SK-N-MC (cell line): Measurements from ENCODE around the gene KCTD6.

ENCODE experiments used
- DNase-seq: peaks from one replicate; pipeline ENCODE4 v3.0.0-alpha.2; 2011; ENCODE audit warnings: low read depth, low spot score
- H3K27ac ChIP-seq: fragments of 200-600 bp; sonication (generic); 2 replicates; pipeline ENCODE4 v1.5.1; 2016; ENCODE audit warnings: mixed run types
- H3K36me3 ChIP-seq: fragments of 200-600 bp; sonication (generic); 2 replicates; pipeline ENCODE4 v1.6.1; 2017; ENCODE audit warnings: antibody characterized with exemption, low read length, mixed read lengths; ENCODE audit not compliant: insufficient read depth
- H3K4me3 ChIP-seq: fragments of 200-600 bp; sonication (generic); 2 replicates; pipeline ENCODE4 v1.5.1; 2016
- H3K9ac ChIP-seq: fragments of 200-600 bp; sonication (generic); 2 replicates; pipeline ENCODE4 v1.8.0; 2017; ENCODE audit warnings: mixed run types, mixed read lengths; ENCODE audit not compliant: insufficient read length
- H3K9me3 ChIP-seq: fragments of 200-600 bp; sonication (generic); 2 replicates; pipeline ENCODE4 v1.6.1; 2017; ENCODE audit warnings: low read depth, mild to moderate bottlenecking, antibody characterized with exemption, low read length, moderate library complexity, mixed read lengths
- EZH2 ChIP-seq: fragments of 200-600 bp; sonication (generic); IDR thresholded peaks from one replicate; pipeline ENCODE4 v1.6.1; 2017; ENCODE audit warnings: antibody characterized with exemption
- FOXP2 ChIP-seq: optimal IDR thresholded peaks from 2 replicates; pipeline ENCODE3; 2011; ENCODE audit warnings: mild to moderate bottlenecking, moderate library complexity; ENCODE audit not compliant: insufficient read depth; ENCODE audit errors: extremely low read length, control extremely low read depth
- POLR2AphosphoS5 ChIP-seq: IDR thresholded peaks from 2 replicates; pipeline ENCODE4 v1.6.1; 2012; ENCODE audit warnings: mild to moderate bottlenecking, low read depth, low read length, borderline replicate concordance

The KCTD6 gene

DNA sequence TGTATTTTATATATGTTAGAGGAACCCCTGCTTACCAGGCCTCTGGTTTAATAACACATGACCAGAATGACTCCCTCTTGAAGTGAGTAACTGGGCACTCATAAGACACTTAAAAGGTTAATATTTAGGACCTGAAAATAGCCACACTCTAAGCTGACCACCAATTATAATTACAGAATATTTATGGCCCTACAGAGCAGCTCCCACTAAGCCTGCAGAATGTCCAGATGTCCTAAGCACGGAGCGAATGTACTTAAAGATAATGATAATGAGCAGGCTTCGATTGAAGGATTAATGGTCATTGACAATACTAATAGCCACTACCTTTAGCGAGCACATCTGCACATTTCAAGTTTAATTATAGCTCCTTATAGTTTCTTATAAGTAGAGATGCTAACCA is 22.8 kb upstream of the KCTD6 start:
- no peak for DNase-seq
- Histone ChIP-seq H3K9ac (no peak overlapping the region), H3K36me3 (no peaks in the 10 kb centered on the region), H3K4me3 (no peak overlapping the region), H3K27ac (no peak overlapping the region), H3K9me3 (no peaks in the 10 kb centered on the region)
- TF ChIP-seq POLR2AphosphoS5 (no peak), EZH2 (no peak), FOXP2 (no peak)

- no peaks in the 10 kb centered on the region for H3K36me3 ChIP-seq
- peak overlapping the region; percentile 30; the same call in 1 of the 2 replicates for H3K4me3 ChIP-seq
- peak overlapping the region; percentile 70; the same call in 1 of the 2 replicates for H3K27ac ChIP-seq
- H3K9ac ChIP-seq = no peak overlapping the region
- no peak for DNase-seq
- TF ChIP-seq EZH2 (no peak), POLR2AphosphoS5 (no peak), FOXP2 (no peak)
- no peaks in the 10 kb centered on the region for H3K9me3 ChIP-seq
Measured at GRCh38 chr3:58470363-58471024, 21.4 kb upstream of the KCTD6 start.

GRCh38 chr3:58471025-58471887 is 20.6 kb upstream of the KCTD6 start:
- Histone ChIP-seq H3K9ac (no peak overlapping the region), H3K9me3 (no peaks in the 10 kb centered on the region), H3K36me3 (no peaks in the 10 kb centered on the region), H3K27ac (peak overlapping the region; percentile 70; the same call in 1 of the 2 replicates), H3K4me3 (peak overlapping the region; percentile 30; the same call in 1 of the 2 replicates)
- TF ChIP-seq POLR2AphosphoS5 = peak; percentile 40
- TF ChIP-seq FOXP2 = no peak
- no peak for TF ChIP-seq EZH2
- peak; percentile 67 for DNase-seq

DNA sequence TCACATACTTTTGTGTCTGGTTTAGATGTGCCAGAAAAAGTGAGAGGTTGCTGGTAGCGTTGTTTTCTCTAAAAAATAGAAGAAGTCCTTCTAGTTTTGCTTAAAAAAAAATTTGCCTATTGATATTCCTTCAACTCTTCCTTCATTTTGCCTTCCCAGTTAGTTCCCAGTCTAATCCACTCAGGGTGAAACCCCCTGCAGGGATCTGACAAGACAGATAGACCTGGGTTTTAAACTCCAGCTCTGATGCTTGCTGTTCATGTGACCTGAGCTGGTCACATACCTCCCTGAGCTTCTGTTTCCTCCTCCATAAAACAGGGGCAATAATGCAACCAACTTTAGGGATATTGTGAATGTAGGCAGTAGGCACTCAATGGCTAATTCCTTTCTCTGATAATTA is 18.6 kb upstream of the KCTD6 start:
- no peak overlapping the region for H3K27ac ChIP-seq
- H3K36me3 ChIP-seq = no peaks in the 10 kb centered on the region
- TF ChIP-seq EZH2 (no peak), FOXP2 (no peak), POLR2AphosphoS5 (no peak)
- DNase-seq = no peak
- H3K9ac ChIP-seq = no peak overlapping the region
- H3K4me3 ChIP-seq = no peak overlapping the region
- no peaks in the 10 kb centered on the region for H3K9me3 ChIP-seq

- Histone ChIP-seq H3K9ac (no peak overlapping the region), H3K9me3 (no peaks in the 10 kb centered on the region), H3K36me3 (no peaks in the 10 kb centered on the region), H3K4me3 (no peak overlapping the region), H3K27ac (no peak overlapping the region)
- DNase-seq = no peak
- TF ChIP-seq EZH2 = no peak
- no peak for TF ChIP-seq POLR2AphosphoS5
- TF ChIP-seq FOXP2 = no peak
Measured at GRCh38 chr3:58474348-58474911, 17.5 kb upstream of the KCTD6 start.

DNA sequence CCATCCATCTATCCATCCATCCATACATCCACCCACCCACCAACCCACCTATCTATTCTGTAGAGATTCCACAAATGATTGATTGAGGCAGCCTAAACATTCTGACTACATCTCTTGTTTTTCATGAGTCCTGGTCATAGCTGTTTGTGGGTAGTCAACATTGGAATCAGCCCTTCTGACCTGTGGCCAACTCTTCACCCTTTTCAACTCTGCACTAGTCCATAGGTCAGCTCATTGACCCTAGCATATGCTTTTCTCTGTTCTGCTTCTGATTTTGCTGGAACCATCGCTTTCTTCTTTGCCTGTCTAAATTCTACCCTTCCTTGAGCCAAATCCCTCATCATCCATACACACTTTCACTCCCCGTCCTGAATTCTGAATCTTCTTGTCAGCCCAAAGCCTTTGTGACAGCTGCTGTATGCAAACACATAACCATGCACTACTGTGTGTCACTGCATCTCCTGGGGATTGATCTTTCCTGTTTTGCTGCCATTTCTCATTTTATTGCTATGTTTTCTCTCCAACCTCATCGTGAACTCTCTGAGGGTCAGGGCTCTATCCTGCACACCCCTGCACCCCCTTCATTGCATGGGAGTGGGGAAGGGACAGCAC is 16.8 kb upstream of the KCTD6 start:
- Histone ChIP-seq H3K9ac (no peak overlapping the region), H3K27ac (no peak overlapping the region), H3K4me3 (no peak overlapping the region), H3K36me3 (no peaks in the 10 kb centered on the region), H3K9me3 (no peaks in the 10 kb centered on the region)
- TF ChIP-seq EZH2 (no peak), FOXP2 (no peak), POLR2AphosphoS5 (no peak)
- no peak for DNase-seq

DNA sequence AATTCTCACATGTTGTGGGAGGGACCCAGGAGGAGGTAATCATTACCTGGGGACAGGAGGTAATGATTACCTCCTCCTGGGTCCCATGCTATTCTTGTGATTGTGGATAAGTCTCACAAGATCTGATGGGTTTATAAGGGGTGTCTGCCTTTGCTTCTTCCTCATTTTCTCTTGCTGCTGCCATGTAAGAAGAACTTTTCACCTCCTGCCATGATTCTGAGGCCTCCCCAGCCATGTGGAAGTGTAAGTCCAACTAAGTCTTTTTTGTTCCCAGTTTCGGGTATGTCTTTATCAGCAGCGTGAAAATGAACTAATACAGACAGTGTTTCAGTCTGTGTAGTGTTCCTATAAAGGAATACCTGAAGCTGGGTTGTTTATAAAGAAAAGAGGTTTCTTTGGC is 13.1 kb upstream of the KCTD6 start:
- no peak for TF ChIP-seq POLR2AphosphoS5
- no peak for TF ChIP-seq EZH2
- no peak for TF ChIP-seq FOXP2
- H3K4me3 ChIP-seq = no peak overlapping the region
- no peak overlapping the region for H3K27ac ChIP-seq
- H3K36me3 ChIP-seq = no peaks in the 10 kb centered on the region
- no peak for DNase-seq
- H3K9ac ChIP-seq = no peak overlapping the region
- H3K9me3 ChIP-seq = no peaks in the 10 kb centered on the region

DNA sequence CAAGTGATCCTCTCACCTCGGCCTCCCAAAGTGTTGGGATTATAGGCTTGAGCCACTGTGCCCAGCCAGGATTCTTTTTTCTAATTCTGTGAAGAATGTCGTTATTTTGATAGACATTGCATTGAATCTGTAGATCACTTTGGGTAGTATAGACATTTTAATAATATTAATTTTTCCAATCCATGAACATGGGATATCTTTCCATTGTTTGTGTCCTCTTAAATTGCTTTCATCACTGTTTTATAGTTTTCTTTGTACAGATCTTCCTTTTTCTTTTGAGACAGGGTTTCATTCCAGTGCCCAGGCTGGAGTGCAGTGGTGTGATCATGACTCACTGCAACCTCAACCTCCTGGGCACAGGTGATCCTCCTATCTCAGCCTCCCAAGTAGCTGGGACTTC is 11.6 kb upstream of the KCTD6 start:
- Histone ChIP-seq H3K36me3 (no peaks in the 10 kb centered on the region), H3K27ac (no peak overlapping the region), H3K4me3 (no peak overlapping the region), H3K9me3 (no peaks in the 10 kb centered on the region), H3K9ac (no peak overlapping the region)
- DNase-seq = no peak
- no peak for TF ChIP-seq FOXP2
- TF ChIP-seq POLR2AphosphoS5 = no peak
- TF ChIP-seq EZH2 = no peak
